ENCODE measurements around the gene CAPN5.

DNA sequence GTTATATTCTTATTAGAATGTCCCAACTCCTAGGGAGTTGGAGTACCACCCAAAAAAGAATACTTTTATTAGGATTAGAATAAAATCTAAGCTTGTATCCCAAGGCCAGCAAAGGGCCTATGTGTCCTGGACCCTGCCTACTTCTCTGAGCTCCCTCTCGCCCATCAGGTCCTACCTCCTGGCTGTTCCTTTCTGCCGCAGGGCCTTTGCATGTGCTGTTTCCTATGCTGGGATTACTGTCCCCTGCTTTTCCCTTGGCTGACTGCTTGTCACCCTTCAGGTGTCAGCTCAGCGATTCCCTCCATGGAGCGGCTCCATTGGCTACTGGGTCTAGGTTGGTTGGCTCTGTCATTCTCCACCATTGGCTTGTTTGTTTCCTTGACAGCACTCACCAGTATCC, 74.7 kb downstream of the CAPN5 start:
- TF ChIP-seq, protein P1, sequence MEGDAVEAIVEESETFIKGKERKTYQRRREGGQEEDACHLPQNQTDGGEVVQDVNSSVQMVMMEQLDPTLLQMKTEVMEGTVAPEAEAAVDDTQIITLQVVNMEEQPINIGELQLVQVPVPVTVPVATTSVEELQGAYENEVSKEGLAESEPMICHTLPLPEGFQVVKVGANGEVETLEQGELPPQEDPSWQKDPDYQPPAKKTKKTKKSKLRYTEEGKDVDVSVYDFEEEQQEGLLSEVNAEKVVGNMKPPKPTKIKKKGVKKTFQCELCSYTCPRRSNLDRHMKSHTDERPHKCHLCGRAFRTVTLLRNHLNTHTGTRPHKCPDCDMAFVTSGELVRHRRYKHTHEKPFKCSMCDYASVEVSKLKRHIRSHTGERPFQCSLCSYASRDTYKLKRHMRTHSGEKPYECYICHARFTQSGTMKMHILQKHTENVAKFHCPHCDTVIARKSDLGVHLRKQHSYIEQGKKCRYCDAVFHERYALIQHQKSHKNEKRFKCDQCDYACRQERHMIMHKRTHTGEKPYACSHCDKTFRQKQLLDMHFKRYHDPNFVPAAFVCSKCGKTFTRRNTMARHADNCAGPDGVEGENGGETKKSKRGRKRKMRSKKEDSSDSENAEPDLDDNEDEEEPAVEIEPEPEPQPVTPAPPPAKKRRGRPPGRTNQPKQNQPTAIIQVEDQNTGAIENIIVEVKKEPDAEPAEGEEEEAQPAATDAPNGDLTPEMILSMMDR (conservative IDR thresholded peaks at IDR 0.05; ENCODE audit: low read length), result no peak
- TF ChIP-seq EZH2phosphoT487 (IDR thresholded peaks at IDR 0.05; ENCODE audit: borderline replicate concordance), result no peak
